ENCODE results near the gene MYH7B.

MYH7B gene

DNA sequence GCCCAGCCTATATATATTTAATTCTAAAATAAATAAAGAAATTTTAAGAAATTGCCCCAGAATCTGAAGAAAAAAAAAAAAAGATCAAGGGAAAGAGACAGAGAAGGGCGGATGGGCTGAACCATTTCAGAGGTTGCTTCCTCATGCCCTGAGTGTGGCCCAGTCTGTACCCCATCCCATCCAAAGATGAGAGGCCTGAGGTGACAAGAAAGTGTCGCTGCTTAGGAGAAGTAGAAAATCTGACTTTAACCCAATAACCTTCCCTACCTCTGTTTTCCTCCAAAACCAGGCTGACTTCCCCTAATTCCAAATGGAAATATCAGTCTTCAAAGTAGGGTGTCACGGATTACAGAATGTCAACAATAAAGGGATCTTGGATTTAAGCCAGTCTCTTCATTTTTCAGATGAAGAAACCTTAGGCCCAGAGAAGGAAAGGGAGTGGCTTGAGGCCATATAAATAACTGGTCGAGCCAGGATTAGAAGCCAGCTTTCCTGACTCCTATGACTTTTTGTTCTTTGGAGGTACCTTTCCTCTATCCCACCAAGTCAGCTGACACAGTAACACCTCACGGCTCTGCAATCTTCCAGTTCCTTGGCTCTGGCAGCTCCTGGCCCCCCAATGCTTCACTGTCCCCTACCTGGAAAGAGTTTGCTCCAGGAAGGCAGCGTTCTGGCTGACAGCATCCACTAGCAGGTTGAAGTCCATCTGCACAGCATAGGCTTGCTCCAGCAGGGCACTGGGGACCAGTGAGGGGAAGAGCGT, 10.2 kb upstream of the MYH7B start:
- DNase-seq: no peak

DNA sequence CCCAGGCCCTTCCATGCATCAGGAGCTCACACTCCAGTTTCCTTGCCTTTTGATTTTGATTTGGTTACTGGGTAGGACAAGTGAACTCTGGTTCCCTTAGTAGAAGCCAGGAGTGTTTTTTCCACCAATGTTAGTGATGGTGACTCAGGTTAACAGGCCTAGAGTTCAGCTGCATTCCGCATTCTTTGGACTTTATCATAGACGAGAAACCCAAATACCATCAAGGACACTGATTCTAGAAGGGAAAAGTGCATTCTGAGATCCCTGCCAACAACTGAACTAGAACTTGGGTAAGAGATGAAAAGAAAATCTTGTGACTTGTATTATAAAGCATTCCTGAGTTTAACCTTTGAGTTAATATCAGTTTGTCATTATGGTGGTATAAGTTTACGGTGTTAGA, 9.0 kb upstream of the MYH7B start:
- DNase-seq: no peak

DNA sequence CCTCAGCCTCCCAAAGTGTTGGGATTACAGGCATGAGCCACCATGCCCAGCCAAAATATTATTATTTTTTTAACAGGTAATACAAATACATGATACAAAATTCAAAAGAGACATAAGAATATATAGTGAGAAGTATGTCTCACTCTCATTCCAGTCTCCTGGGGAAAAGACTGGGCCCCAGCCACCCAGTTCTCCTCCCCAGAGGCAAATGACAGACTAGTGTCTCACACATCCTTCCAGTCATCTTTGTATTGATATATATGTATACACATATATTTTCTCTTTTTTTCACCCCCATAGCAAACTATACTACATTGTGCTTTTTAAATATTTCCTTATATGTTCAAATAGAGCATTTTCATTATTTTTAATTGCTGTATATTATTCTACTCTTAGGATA, 8.3 kb upstream of the MYH7B start:
- no peak for DNase-seq

DNA sequence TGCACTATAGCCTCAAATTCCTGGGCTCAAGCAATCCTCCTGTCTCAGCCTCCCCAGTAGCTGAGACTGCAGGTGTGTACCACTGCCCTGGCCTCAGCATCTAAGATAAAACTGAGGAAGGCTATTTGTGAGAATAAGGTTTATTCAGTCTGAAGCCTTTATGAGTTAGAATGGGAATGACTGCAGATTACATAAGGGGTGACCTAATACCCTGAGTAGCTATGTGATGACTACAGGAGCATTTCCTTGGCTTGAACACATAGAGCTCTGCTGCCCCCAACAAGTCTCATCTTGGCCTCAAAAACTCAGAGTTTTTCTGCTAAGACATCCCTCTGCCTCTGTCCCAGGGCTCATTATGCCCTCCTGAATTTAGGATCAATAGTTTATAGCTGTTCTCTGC, 7.6 kb upstream of the MYH7B start:
- no peak for DNase-seq

DNA sequence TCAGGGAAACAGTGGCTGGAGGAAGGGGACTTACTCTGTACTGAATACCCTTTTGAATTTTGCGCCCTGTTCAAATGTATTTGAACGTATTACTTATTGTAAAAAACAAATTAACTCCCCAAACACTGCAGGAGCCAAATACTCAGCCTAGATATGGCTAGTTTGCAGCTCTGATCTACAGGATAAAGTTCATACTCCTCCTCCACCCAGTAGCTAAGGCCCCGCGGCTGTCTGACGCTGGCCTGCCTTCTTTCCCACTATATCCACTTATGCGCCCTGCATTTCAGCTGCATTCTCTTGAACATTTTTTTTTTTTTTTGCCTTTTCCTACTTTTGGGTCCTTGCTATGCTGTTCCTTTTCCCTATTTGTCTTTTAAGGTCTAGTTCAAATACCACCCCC, 6.5 kb upstream of the MYH7B start:
- no peak for DNase-seq

DNA sequence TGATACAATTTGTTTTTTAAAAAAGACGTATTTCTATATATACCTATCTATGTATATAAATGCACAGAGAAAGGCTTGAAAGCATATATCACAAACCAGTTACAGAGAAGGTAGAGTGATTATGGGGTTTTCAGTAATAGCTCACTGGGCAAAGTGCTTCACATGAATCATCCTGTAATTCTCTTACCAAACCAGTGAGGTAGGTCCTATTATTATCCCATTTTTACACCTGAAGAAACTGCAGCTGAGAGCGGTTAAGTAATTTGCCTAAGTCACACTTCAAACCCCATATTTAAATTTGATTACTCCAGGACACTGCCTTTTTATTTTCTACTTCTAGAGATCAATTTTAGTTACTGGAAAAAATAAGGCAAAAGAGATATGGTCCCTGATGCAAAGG, 4.4 kb upstream of the MYH7B start:
- no peak for DNase-seq

DNA sequence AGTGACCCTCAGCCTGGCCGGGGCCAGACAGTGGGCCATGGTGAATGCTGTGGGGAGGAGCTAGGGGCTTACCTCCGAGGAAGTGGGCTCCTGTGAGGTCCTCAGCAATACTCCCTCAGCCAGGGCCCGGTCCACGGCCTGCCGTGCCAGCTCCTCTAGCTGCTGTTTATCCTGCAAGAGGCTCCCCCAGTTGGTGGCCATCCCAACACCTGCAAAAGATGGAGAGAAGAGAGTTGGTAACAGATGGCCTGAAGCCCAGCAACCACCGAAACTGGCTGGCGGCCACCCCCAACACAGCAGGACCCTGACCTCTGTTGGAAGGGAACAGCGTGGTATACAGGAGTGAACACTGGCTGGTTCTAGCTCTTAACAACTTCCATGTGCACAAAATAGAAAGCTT, 4.0 kb upstream of the MYH7B start:
- no peak for DNase-seq

DNA sequence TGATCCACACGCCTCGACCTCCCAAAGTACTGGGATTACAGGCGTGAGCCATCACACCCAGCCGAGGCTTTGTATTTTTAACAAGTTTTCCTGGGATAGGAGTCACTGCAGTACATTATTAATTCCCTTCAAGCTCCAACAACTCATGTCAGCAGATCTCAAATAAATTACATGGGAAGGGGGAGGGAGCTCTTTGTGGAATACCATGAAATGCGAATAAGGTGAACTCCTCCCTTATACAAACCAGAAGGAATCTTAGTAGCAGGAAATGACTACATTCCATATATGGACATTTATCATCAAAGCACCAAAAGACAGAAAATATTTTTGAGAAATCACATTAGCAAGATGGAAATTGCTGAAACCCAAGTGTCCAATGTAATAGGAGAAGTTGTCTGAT, 3.0 kb upstream of the MYH7B start:
- DNase-seq: no peak

DNA sequence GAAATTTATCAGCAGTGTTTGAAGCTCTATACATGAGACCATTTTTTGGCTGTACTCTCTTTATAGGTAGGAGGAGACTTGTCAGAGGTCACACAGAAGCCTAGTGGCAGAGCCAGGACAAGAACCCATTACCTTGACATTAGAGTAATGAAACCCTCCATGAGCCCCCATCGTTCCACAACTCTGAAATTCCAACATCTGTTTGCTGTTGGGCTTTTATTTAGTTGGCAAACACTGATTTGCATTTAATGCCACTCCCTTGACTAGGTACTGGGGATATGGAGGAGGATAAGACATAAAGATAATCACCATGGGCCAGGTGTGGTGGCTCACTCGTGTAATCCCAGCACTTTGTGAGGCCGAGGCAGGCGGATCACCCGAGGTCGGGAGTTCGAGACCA, 1.7 kb upstream of the MYH7B start:
- DNase-seq: no peak

DNA sequence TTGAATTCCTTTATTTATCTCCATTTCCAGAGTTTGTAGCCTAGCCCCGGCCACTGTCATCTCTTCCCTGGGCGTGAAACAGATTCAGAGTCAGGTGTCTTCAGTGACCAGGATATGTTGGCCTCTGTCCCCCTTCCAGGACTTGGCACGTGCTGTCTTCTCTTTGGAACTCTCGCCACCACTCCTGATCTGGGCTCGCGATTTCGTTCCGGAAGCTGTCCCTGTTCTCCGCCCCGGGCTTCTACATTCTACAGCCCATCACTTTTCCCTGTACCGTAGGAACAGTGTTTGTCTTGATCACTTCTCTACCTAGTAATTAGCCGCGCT, 801 bp upstream of the MYH7B start:
- DNase-seq: no peak

DNA sequence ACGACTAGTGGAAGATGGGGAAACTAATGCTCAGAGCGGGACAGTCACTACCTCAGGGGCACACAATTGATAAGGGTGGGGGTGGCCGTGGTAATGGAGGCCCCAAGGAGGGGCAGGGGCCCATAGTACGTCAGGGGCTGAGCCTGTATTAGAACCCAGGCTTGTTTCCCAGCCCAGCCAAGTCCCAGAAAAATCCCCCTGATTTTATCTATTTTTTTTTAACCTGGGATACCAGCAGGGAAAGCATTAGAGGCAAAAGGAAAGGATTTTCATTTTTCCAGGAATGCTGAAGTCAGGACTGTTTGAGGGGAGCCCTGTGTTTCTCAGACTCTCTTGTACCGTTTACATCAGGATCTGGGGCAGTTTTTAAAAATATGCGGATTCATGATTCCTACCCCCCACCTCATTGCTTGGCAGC, 382 bp downstream of the MYH7B start:
- DNase-seq: no peak

DNA sequence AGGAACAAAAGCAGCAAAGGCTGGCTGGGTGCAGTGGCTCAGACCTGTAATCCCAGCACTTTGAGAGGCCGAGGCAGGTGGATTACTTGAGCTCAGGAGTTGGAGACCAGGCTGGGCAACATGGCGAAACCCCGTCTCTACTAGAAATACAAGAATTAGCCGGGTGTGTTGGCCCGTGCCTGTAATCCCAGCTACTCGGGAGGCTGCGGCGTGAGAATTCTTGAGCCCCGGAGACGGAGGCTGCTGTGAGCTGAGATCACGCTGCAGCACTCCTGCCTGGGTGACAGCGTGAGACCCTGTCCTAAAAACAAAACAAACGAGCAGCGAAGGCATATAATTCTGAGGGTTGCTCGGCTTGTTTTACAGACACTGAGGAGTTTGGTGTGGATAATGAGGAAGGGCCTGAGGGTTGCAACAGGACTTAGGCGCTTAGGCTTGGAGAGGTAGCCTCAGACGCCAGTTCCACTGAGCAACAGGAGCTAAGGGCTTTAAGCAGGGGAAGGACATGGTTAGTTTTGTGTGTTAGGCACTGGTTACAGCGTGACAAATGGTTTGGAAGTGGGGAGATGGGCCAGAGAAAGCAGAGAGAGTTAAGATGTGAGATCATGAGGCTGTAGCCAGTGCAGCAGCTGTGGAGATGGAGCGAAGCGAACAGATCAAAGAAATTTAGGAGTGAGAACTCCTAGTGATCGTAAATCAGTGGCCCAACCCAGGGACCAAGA, 1.2 kb downstream of the MYH7B start:
- DNase-seq: no peak

DNA sequence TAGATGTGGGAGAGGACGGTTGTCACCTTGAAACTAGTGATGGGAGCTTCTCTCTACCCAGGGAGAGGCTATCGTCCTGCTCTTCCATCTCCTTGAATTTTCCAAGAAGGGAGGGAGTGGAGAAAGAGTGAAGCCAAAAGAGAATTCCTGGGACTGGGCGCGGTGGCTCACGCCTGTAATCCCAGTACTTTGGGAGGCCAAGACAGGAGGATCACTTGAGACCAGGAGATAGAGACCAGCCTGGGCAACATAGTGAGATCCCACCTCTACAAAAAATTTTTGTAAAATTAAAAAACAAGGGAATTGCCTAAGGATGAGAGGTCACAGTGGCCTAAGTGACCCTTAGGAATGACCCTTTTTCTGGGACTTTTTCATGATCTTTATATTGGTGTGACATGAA, 8.8 kb downstream of the MYH7B start:
- DNase-seq: no peak

DNA sequence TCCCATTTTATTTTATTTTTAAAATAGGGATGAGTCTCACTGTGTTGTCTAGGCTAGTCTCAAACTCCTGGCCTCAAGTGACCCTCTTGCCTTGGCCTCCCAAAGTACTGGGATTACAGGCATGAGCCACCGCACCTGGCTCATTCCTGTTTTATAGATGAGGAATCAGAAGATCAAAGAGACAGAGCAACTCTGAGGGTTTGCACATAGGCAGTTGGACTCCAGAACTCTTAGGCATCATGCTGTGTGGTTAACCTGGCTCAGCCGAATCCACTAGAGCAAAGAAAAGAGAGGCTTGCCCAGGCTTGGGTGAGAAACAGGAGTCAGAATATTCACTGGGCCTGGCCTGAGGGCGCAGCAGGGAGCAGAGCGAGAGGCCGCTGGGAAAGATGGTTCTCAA, 9.4 kb downstream of the MYH7B start:
- DNase-seq: no peak

DNA sequence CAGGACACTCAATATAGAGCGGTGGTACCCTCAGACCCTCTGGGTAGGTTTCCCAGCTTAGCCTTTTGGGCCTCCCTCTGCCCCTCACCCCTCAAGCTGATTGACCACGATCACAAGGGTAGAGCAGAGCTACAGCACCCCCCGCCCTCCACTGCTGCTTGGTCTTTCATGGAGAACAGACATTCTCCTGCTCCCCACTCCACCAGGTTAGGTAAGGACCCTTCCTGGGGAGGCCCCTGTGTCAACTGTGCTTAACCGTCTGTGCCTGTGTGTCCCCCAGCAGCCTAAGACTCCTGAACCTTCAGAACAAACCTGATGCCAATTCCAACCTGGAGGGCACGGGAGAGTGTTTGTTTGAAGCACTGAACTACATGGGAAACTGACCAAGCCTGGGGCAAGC, 11.8 kb downstream of the MYH7B start:
- no peak for DNase-seq

DNA sequence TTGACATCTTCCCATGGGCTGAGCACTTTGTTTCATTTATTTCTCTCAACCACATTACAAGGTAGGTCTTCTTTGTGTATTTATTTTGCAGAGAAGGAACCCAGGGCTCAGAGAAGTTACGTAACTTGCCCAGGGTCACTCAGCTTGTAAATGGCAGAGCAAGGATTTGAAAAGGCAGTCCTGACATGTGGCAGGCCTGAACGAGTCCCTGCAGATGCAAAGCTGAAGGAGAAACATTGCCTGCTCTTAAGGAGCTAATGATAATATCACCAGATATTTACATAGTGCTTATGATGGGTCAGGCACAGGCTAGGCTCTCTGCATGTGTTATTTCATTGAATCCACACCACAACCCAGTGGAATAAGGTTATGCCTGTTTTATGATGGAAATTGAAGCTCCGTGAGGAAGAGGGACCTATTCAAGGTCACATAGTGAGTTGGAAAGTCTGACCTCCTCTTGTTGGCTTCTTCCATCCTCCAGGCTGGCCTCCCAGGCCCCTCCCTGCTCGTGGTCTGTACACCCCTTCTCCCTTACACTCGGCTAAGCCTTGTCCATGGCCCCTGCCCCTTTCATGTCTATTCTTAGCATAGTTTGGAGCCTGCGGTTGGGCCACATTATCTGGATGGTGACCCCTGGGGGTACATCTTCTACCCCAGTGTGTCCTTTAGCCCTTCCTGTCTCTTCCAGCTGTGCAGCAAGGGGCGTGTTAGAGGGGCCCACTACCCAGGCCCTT, 12.5 kb downstream of the MYH7B start:
- no peak for DNase-seq

DNA sequence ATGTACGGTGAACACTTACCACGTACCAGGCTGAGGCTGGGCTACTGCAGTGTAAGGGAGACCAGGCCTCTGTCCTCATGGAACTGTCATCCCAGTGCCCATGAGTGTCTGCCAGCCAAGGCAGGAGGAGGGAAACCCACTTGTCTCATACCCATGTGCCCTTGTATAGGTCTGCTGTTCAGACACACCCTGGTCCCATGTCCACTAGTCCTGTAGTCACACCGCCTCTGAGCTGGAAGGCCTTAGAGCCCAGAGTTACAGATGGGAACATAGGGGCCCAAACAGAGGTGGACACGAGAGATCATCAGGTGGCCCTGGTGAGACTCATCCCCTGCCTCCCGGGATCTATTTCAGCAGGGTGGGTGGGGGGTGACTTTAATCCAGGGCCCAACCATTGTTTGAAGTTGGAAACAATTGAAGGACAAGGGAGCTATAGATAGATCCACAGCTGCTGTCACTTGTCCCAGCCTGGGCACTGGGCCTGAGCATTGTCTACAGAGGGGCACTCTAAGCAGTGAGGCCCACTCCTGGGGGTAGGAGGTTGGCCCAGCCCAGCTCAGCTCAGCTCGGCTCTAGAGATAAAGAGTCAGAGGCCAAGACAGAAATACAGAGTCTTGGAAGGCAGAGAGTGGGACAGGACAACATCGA, 14.6 kb downstream of the MYH7B start:
- no peak for DNase-seq

DNA sequence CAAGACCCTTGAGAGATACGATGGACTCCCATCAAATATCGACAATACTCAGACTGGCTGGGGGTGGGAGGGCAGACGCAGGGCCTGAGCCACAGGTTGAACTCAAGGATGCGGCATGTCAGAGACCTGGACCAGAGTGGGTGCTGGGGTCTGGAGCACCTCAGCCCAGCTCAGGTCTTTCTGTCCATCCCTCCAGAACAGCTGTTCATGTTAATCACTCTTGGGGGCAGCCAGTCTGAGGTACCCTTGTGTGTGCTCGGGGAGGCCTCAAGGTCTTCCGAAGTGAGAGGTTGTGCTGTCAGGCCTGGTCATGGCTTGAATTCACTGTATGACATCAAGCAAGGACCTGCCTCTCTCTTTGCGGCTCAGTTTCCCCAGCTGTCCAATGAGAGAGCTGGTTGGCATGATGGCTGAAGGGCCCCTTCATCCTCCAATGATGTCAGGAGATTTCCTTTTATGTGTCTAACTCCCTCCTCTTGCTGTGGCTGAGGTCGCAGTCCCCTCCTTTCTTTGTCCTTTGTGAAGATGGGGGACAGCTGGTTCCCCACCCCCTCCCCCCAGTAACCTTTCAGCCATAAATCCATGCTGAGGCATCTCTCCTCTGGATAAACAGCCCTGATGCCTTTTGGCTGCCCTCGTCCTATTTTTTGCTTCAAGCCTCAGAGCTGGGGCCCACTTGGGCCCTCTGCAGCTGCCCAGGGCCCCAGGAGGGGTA, 15.3 kb downstream of the MYH7B start:
- DNase-seq: no peak

DNA sequence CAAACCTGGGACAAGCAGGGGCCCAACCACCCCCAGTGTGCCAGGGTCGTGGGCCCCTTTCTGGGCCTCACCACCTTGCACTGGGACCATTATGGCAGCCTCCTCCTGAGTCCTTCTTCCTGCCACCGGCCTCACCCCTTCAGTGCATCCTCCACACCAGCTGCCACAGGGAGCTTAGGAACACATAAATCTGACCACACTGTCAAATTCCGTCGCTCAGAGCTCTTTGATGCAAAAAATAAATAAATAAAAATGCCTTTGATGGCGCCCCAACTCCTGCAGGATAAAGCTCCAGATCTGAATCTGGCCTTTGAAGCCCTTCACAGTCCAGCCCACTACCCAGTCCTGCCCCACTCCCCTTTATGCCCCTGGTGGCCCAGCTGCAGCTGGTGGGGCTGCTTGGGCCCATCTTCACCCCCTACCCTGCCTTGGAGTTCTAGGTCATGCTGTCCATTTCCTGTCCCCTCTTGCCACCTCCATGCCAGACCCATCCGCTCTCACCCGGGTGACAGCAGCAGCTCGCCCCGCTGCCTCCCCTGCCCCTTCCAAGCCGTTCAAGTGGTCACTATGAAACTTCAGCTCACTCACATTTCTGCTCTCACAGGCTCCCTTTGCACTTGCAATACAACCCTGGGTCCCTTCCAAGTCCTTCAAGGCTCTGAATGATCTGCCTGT, 16.0 kb downstream of the MYH7B start:
- DNase-seq: no peak

DNA sequence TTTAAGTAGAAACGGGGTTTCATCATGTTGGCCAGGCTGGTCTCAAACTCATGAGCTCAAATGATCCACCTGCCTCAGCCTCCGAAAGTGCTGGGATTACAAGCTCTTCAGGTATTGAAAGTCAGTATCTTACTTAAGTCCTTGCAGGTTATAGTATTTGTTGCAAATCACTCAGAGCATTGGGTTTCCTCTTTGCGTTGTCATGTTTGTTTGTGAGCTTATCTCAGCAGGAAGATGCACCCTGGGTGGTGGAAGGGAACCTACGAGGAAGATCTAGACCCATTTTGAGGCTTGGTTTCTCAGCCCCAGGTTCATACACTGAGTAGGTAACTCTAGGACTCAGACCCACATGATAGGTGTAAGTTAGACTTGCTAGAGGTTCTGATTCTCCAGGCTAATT, 18.6 kb downstream of the MYH7B start:
- DNase-seq: no peak

DNA sequence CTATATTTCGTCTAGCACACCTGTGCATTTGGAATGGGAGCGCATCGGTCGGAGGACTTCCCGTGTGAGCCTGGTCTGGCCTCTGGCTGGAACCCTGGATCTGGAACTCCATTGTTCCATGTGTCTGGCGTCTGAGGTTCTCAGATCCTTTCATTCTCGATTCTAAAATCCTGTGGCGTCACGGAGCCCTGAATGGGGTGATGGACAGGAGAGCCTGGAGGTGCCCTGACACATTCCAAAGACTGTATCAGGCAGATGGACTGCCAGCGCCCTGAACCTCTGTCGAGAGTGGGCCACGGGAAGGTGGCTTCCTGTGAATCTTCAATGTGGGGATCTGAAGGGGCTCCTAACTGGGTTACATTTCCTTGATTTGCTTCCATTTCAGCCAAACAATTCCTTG, 20.6 kb downstream of the MYH7B start:
- DNase-seq: no peak

DNA sequence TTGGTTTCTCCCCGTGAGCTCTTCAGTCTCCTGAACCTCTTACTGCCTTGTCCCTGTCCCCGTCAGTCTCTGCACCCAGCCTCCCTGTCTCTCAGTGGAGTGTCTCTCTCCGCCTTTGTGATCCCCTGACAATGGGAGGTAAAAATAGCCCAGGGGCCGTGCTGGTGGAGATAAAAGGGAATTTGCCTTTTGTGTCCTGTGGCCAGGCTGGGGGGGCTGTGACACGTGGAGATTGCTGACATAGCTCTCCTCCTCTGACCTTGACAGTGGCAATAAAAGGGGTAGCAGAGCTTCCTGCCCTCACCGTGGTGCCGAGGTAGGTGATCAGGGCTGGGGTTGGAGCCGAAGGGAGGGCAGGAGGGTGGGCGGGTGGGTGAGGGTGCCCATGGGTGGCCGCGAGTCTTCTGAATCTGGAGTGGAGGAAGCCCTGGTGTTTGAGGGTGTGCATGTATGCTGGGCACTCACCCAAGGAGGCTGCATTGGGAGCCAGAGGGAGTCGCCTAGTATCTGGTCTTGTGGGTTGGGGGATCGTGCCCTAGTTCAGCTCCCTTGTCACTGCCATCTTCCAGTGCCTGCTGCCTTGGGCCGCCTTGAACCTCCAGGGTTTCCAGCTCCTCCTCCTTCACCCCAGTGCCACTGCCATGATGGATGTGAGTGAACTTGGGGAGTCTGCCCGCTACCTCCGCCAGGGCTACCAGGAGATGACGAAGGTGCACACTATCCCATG, 21.9 kb downstream of the MYH7B start:
- no peak for DNase-seq
